GM18519 (cell line): Measurements from ENCODE around the gene DLL3.
"Not testable (repeated sequence)": the region's sequence is repeated elsewhere in the genome, so short reads cannot be mapped to it uniquely, and the experiment has no call there.

ENCODE experiments used
- ATAC-seq: cut with Tn5 transposase; IDR thresholded peaks from one replicate; pipeline ENCODE4 v1.9.1; 2021; ENCODE audit warnings: mild to moderate bottlenecking, moderate library complexity; ENCODE audit not compliant: unreplicated experiment, low FRiP score

Gene DLL3

GRCh38 chr19:39498798-39499642 lies at the start of gene DLL3:
DLL3 (plus strand) TSS chr19:39498947; CDS start chr19:39498975, 28 bp downstream.
- ATAC-seq, result no peak

DNA sequence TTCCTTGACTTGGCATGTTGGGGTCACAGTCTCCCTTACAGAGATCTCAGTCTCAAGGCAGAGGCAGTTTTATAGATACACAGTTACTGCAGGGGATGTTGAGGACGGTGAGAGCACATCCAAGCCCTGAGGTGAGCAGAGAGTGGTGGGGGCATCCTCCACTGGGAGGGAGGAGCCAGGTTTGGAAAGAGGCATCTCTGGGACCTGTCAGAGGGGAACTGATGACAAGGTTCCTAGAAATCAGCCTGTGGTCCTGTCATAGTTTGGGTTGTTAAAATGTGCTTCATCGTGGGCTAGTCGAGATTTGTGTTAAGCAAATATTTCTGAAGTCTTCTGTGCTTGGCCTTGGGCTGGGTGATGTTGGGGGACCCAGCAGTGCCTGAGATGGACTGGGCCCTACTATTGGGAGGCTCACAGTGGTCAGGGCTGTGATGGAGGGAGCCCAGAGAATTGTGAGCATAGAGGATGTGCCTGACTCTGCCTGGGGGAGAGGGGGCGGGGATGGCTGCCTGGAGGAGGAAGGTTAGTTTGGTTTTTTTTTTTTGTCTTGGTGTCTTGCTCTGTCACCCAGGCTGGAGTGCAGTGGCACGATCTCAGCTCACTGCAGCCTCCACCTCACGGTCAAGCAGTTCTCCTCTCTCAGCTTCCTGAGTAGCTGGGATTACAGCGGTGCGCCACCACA lies 49.5 kb upstream of the DLL3 start:
- ATAC-seq, result no peak

DNA sequence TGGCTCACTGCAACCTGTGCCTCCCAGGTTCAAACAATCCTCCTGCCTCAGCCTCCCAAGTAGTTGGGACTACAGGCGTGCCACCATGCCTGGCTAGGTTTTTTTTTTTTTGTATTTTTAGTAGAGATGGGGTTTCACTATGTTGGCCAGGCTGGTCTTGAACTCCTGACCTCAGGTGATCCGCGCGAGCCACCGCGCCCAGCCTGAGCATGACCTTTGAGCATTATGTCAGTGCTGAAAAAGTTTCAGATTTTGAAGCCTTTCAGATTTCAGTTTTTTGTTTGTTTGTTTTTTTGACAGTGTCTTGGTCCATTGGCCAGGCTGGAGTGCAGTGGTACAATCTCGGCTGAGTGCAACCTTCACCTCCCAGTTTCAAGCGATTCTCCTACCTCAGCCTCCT lies 47.5 kb upstream of the DLL3 start:
- not testable (repeated sequence) for ATAC-seq

GRCh38 chr19:39463403-39463802 lies 35.3 kb upstream of the DLL3 start:
- ATAC-seq, result no peak

DNA sequence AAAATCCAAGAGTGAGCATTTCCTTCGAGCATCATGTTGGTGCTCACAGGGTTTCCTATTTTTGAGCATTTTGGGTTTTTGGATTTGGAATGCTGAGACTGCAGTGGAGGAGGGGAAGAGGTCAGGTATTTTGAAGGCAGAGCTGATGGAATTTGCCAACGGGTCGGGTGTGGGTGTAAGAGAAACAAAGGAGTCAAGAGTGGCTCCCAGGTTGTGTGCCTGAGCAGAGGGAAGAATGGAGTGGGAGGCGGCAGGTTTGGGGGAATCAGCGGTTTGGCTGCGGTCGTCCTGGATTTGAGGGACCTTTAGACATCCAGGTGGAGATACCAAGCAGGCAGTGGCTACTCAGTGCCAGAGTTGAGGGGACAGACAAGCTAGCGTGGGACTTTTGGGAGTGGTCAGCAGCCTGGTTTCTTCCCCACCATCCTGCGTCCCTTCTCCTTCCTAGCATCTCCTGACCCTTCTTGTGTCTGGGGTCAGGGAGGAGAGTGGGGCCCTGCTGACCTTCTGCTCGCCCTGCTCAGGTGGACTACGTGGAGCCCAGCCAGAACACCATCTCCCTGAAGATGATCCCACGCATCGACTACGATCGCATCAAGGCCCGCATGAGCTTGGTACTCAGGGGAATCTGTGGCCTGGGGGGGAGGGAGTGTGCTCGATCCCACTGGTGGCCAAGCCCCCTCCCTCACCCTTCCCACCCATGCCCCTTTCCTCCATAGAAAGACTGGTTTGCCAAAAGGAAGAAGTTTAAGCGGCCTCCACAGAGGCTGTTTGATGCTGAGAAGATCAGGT lies 32.6 kb upstream of the DLL3 start:
- no peak for ATAC-seq

DNA sequence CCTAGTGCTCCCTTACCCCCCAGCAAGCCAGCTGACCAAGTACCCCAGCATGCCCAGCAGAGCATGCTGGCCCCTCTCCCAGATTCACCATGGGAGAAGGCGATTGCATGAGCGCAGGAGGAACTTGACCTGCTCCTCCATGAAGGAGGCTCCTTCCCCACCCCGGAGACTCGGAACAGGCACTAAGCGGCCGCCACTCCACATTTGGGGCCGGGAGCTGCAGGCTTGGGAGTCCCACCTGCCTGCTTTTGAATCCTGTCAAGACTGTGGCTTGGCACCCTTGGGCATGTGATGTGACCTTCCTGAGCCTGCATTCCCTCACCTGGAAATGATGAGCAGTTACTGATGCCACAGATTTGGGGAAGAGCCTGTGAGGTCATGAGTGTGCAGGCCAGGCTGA lies 30.8 kb upstream of the DLL3 start:
- ATAC-seq, result no peak

DNA sequence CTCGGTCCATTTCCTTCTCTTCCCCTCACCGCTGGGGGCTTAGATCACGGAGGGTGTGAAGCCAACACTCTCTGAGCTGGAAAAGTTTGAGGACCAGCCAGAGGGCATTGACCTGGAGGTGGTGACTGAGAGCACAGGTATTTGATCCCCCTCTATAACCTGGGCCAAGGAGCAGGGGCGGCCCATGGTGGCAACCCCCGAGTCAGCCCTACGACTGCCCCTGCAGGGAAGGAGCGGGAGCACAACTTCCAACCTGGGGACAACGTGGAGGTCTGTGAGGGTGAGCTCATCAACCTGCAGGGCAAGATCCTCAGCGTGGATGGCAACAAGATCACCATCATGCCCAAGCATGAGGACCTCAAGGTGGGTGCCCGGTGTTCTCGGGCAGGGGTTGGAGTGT lies 29.7 kb upstream of the DLL3 start:
- ATAC-seq, result no peak

- ATAC-seq, result no peak
These were observed 29.2 kb upstream of the DLL3 start for GRCh38 chr19:39469567-39469966.

DNA sequence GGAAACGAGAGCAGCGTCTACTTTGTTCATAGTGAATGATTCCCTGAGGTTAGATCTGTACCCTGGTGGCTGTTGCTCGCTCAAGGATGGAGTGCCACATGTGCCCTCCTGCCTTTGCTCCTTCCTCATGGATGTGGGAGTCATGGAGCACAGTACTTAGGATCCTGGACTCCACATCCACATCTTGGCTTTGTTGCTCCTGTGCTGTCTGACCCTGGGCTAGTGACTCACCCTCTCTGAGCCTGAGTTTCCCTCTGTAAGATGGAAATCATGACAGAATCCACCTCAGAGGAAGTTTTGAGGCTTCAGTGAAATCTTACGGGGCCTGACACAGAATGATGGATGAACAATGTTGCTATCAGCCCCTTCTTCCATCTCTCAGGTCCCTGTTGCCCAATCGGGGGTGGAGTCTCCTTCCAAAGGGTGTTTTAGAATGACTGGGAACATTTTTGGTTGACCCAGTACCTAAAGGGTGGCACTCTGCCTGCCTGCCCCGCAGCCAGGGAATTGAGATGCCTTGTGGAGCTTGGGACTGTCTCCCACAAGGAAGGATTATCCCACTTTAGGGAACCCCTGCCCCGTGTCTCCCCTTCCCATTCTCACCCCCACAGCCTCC lies 27.9 kb upstream of the DLL3 start:
- no peak for ATAC-seq

GRCh38 chr19:39471756-39472536 lies 26.8 kb upstream of the DLL3 start:
- no peak for ATAC-seq

DNA sequence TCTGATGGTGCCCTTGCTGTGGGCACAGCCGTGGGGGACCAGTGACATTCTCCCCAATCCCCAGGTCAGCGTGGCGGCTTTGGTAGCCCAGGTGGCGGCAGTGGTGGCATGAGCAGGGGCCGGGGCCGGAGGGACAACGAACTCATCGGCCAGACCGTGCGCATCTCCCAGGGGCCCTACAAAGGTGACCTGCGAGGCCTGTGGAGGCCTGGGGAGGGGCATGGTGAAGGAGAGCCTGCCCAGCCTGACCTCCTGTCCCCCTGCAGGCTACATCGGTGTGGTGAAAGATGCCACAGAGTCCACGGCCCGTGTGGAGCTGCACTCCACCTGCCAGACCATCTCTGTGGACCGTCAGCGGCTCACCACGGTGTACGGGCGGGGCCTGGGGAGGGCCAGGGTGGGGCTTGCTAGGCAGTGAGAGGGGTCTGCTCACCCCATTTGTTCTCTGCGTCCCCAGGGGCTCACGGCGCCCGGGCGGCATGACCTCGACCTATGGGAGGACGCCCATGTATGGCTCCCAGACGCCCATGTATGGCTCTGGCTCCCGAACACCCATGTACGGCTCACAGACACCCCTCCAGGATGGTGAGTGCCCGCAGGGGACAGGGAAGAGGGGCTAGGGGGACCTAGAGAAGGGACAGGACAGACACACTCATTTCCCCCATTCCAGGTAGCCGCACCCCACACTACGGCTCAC lies 25.9 kb upstream of the DLL3 start:
- no peak for ATAC-seq

- no peak for ATAC-seq
These were observed 25.2 kb upstream of the DLL3 start for GRCh38 chr19:39473443-39473960.

DNA sequence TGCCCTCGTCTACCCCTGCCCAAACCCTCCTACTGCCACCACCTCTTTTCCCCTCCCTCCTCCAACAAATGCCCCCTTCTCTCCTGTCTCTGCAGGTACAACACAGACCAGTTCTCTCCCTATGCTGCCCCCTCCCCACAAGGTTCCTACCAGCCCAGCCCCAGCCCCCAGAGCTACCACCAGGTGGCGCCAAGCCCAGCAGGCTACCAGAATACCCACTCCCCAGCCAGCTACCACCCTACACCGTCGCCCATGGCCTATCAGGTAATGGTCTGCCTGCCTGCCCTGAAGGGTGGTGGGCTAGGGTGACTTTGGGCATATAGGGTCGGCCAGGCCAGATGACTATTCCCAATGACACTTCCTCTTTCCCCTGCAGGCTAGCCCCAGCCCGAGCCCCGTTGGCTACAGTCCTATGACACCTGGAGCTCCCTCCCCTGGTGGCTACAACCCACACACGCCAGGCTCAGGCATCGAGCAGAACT lies 24.6 kb upstream of the DLL3 start:
- no peak for ATAC-seq

DNA sequence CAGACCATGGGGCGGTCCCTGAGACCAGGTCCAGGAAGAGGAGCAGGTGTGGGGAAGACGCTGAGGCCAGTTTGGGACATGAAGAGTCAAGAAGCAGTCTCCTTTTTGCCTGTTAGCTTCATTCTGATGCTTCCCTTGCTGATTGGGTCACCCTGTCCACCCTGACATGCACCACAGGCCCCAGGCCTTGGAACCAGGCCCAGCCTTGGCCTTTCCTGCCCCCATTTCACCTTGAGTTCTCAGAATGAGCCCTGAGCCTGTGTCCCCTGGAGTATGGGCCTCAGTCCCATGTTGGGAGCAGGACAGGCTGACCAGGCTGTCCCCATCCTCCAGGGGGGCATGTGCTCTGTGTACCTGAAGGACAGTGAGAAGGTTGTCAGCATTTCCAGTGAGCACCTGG lies 23.0 kb upstream of the DLL3 start:
- ATAC-seq, result no peak

- not testable (repeated sequence) for ATAC-seq
These were observed 19.4 kb upstream of the DLL3 start for GRCh38 chr19:39479319-39479801.

DNA sequence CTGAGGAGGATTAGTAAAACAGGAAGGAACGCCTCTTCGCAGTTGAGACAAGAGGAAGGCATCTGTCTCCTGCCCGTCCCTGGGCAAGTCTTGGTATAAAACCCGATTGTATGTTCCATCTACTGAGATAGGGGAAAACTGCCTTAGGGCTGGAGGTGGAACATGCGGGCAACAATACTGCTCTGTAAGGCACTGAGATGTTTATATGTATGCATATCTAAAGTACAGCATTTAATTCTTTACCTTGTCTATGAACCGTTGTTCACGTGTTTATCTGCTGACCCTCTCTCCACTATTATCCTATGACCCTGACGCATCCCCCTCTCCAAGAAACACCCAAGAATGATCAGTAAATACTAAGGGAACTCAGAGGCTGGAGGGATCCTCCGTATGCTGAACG lies 18.8 kb upstream of the DLL3 start:
- no peak for ATAC-seq

DNA sequence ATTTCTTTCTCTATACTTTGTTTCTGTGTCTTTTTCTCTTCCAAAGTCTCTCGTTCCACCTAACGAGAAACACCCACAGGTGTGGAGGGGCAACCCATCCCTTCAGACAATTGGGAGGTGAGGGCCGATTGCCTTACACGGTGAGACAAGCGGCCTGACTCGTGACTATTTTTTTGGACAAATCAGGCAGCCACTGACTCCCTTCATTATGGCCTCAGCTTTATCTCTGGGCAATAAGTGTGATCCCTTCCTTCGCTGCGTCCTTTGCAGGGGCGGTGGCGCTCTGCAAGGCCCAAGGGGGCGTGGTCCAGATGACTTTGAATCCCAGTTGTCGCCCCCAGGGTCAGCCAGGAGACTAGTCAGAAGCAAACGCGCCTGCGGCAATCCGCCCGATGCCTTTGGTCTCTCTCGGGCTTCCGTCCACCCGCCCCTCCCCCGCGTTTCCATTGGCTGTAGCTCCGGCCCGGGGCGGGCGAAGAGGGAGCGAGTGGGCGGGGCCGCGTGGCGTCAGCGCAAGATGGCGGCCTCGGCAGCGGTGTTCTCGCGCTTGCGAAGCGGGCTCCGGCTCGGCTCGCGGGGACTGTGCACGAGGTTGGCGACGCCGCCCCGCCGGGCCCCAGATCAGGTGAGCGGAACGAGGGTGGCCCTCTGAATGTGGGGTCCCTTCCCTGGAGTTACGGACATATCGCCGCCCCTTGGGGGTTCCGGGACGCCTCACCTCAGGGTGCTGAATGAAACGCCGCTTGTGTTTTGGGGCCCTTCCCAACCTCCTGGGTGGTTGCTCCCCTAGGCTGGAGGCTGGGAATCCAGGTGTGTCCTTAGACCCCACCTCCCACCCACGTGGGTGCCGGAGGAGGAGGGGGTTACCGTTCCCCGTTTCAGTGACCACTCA lies 18.2 kb upstream of the DLL3 start, which contains the start of gene TIMM50:
Gene TIMM50, plus strand, starts transcription at position 502 of the 892 bp plus-strand sequence. Its CDS starts 16 bp downstream, at position 518.
- ATAC-seq, result peak; percentile 65

DNA sequence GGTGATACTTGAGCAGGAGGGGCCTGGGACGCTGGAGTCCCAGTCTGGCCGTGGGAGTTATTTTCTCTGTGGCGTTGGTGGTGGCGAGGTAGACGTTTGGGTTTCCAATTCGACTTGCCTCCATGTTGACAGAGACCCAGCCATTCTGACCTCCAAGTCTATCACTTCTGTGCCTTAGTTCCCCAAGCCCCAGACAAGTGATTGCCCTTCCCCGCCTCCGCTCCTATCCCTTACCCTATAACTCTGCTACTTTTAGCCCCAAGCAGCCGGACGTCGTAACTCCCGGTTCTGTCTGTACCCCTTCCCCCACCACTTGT lies 17.6 kb upstream of the DLL3 start:
- no peak for ATAC-seq
